Smooth muscle cell (in vitro differentiated cells): ENCODE data around the gene IQGAP1. TPM values are rescaled to one million over a fixed set of nuclear protein-coding genes. Genes with fewer than 3 reads are reported as not detected.
"Not testable (repeated sequence)": the region's sequence is repeated elsewhere in the genome, so short reads cannot be mapped to it uniquely, and the experiment has no call there.

Experiments used
- DNase-seq: peaks from one replicate; lab custom pipeline; 2025; ENCODE audit not compliant: unreplicated experiment; lab: John Stamatoyannopoulos, UW
- H2AFZ ChIP-seq: fragments of 200-600 bp; sonication (generic); 2 replicates; pipeline ENCODE4 v1.6.0; 2016; ENCODE audit warnings: antibody characterized with exemption, low read depth, mild to moderate bottlenecking
- H3F3A ChIP-seq: fragments of 200-600 bp; sonication (generic); 2 replicates; pipeline ENCODE4 v1.6.0; 2017; ENCODE audit warnings: antibody characterized with exemption, low read depth
- H3K27ac ChIP-seq: fragments of 200-600 bp; sonication (generic); 2 replicates; pipeline ENCODE4 v1.5.1; 2016; ENCODE audit warnings: low read depth, mild to moderate bottlenecking
- H3K27me3 ChIP-seq: fragments of 200-600 bp; sonication (generic); 2 replicates; pipeline ENCODE4 v1.6.1; 2016; ENCODE audit warnings: low read depth, mild to moderate bottlenecking
- H3K36me3 ChIP-seq: fragments of 200-600 bp; sonication (generic); 2 replicates; pipeline ENCODE4 v1.5.1; 2016; ENCODE audit warnings: low read depth
- H3K4me1 ChIP-seq: fragments of 200-600 bp; sonication (generic); 2 replicates; pipeline ENCODE4 v1.5.1; 2016; ENCODE audit warnings: low read depth
- H3K4me2 ChIP-seq: fragments of 200-600 bp; sonication (generic); 2 replicates; pipeline ENCODE4 v1.6.0; 2016; ENCODE audit warnings: mild to moderate bottlenecking
- H3K4me3 ChIP-seq: fragments of 200-600 bp; sonication (generic); 2 replicates; pipeline ENCODE4 v1.5.1; 2016; ENCODE audit warnings: mild to moderate bottlenecking
- H3K79me2 ChIP-seq: fragments of 200-600 bp; sonication (generic); 2 replicates; pipeline ENCODE4 v1.6.0; 2016; ENCODE audit warnings: low read depth, mild to moderate bottlenecking
- H3K9ac ChIP-seq: fragments of 200-600 bp; sonication (generic); 2 replicates; pipeline ENCODE4 v1.6.0; 2016; ENCODE audit warnings: low read depth
- H3K9me3 ChIP-seq: fragments of 200-600 bp; sonication (generic); replicated peaks from 2 replicates; pipeline ENCODE4 v1.5.1; 2016; ENCODE audit warnings: low read depth
- H4K20me1 ChIP-seq: fragments of 200-600 bp; sonication (generic); 2 replicates; pipeline ENCODE4 v1.6.0; 2016; ENCODE audit warnings: low read depth
- WGBS: methylation state at CpG from one replicate; pipeline ENCODE4 v1.1.7; 2016; ENCODE audit warnings: low lambda C conversion rate; 5-methylcytosine and 5-hydroxymethylcytosine counted together
- polyA plus RNA-seq: library from polyadenylated mRNA; unstranded; fragments of >200 nt; fragmentation: Nextera tagmentation; extraction: Ambion mirVana; gene quantifications from 2 replicates; pipeline ENCODE4 v1.2.1, GENCODE V29; 2016
- total RNA-seq: library from RNA; depleted of rRNA; stranded (reverse); fragments of >200 nt; gene quantifications from 2 replicates; pipeline ENCODE4 v1.2.3, GENCODE V29; 2014
- TF ChIP-seq, protein P1 (sequence below): fragments of 200-600 bp; sonication (generic); IDR thresholded peaks from 2 replicates; pipeline ENCODE4 v1.5.1; 2017; ENCODE audit warnings: borderline replicate concordance, mild to moderate bottlenecking, antibody characterized with exemption; ENCODE audit not compliant: insufficient read depth, poor library complexity, severe bottlenecking

IQGAP1 gene
- total and polyA plus RNA-seq, 2 experiments from 2014 or later = 59.3 to 185 TPM

GRCh38 chr15:90512276-90512675, 124.2 kb downstream of the IQGAP1 start:
- Histone ChIP-seq H3K36me3 (no peaks in the 10 kb centered on the region), H3K4me2 (no peak overlapping the region), H3F3A (no peaks in the 10 kb centered on the region), H3K9ac (no peak overlapping the region), H3K79me2 (no peaks in the 10 kb centered on the region), H3K9me3 (no peaks in the 10 kb centered on the region), H3K4me3 (no peak overlapping the region), H3K4me1 (no peaks in the 10 kb centered on the region), H4K20me1 (no peaks in the 10 kb centered on the region), H3K27me3 (no peaks in the 10 kb centered on the region), H3K27ac (no peak overlapping the region), H2AFZ (no peak overlapping the region)
- TF ChIP-seq, protein P1, sequence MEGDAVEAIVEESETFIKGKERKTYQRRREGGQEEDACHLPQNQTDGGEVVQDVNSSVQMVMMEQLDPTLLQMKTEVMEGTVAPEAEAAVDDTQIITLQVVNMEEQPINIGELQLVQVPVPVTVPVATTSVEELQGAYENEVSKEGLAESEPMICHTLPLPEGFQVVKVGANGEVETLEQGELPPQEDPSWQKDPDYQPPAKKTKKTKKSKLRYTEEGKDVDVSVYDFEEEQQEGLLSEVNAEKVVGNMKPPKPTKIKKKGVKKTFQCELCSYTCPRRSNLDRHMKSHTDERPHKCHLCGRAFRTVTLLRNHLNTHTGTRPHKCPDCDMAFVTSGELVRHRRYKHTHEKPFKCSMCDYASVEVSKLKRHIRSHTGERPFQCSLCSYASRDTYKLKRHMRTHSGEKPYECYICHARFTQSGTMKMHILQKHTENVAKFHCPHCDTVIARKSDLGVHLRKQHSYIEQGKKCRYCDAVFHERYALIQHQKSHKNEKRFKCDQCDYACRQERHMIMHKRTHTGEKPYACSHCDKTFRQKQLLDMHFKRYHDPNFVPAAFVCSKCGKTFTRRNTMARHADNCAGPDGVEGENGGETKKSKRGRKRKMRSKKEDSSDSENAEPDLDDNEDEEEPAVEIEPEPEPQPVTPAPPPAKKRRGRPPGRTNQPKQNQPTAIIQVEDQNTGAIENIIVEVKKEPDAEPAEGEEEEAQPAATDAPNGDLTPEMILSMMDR = no peak
- 90% methylated on average over 2 of the region's 2 CpGs for WGBS
- no peak for DNase-seq

- no peak for DNase-seq
Measured at GRCh38 chr15:90512981-90513380, 124.9 kb downstream of the IQGAP1 start.

GRCh38 chr15:90513448-90513847, 125.4 kb downstream of the IQGAP1 start:
- WGBS = 93% methylated on average over 2 of the region's 2 CpGs
- Histone ChIP-seq H3K9me3 (no peaks in the 10 kb centered on the region), H3K9ac (no peak overlapping the region), H2AFZ (no peak overlapping the region), H3K4me1 (no peaks in the 10 kb centered on the region), H3F3A (no peaks in the 10 kb centered on the region), H4K20me1 (no peaks in the 10 kb centered on the region), H3K27ac (no peak overlapping the region), H3K36me3 (no peaks in the 10 kb centered on the region), H3K4me2 (no peak overlapping the region), H3K4me3 (no peak overlapping the region), H3K27me3 (no peaks in the 10 kb centered on the region), H3K79me2 (no peaks in the 10 kb centered on the region)
- TF ChIP-seq, protein P1 = no peak
- DNase-seq = no peak

More at GRCh38 chr15:90512981-90513380, 124.9 kb downstream of the IQGAP1 start:
- no peak overlapping the region for H3K27ac ChIP-seq
- H2AFZ ChIP-seq = no peak overlapping the region
- H3K4me3 ChIP-seq = no peak overlapping the region
- H3F3A ChIP-seq = no peaks in the 10 kb centered on the region
- no peaks in the 10 kb centered on the region for H3K36me3 ChIP-seq
- 97% methylated on average over 3 of the region's 3 CpGs for WGBS
- H3K4me2 ChIP-seq = no peak overlapping the region
- no peak overlapping the region for H3K9ac ChIP-seq
- H3K79me2 ChIP-seq = no peaks in the 10 kb centered on the region
- no peaks in the 10 kb centered on the region for H4K20me1 ChIP-seq
- TF ChIP-seq, protein P1 = no peak
- H3K9me3 ChIP-seq = no peaks in the 10 kb centered on the region
- no peaks in the 10 kb centered on the region for H3K27me3 ChIP-seq
- no peaks in the 10 kb centered on the region for H3K4me1 ChIP-seq

DNA sequence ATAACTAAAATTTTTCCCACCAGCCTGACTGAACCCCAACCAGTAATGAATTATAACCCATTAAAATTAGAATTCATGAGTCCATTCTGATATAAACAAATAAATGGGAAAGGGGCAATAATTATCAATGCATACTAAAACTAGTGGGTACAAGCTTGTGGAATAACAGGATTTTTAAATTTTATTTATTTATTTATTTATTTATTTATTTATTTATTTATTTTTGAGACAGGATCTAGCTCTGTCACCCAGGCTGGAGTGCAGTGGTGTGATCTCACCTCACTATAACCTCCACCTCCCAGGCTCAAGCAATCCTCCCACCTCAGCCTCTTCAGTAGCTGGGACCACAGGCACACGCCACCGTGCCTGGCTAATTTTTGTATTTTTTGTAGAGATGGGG, 125.9 kb downstream of the IQGAP1 start:
- DNase-seq, H3K9me3 ChIP-seq, H3K4me2 ChIP-seq, H3F3A ChIP-seq, H4K20me1 ChIP-seq, H3K9ac ChIP-seq, H3K36me3 ChIP-seq, H3K27ac ChIP-seq, H3K4me1 ChIP-seq, H3K4me3 ChIP-seq, H3K27me3 ChIP-seq, H3K79me2 ChIP-seq, H2AFZ ChIP-seq: not testable (repeated sequence)
- 50% methylated on average over 2 of the region's 2 CpGs for WGBS
